Inferior parietal cortex (tissue), 1 donor: ENCODE data around the gene CNMD.
"Not testable (repeated sequence)": the region's sequence is repeated elsewhere in the genome, so short reads cannot be mapped to it uniquely, and the experiment has no call there.

Source experiments
- DNase-seq: peaks from one replicate; pipeline ENCODE4 v3.0.0-alpha.2; 2016; ENCODE audit errors: extremely low spot score

CNMD gene

GRCh38 chr13:52686376-52686775 is 53.2 kb downstream of the CNMD start:
- no peak for DNase-seq

GRCh38 chr13:52685806-52686205 is 53.8 kb downstream of the CNMD start:
- DNase-seq, result not testable (repeated sequence)

- DNase-seq, result no peak
These were observed 61.8 kb downstream of the CNMD start for GRCh38 chr13:52677823-52678222.

- DNase-seq, result no peak
These were observed 66.2 kb downstream of the CNMD start for GRCh38 chr13:52673465-52673864.

DNA sequence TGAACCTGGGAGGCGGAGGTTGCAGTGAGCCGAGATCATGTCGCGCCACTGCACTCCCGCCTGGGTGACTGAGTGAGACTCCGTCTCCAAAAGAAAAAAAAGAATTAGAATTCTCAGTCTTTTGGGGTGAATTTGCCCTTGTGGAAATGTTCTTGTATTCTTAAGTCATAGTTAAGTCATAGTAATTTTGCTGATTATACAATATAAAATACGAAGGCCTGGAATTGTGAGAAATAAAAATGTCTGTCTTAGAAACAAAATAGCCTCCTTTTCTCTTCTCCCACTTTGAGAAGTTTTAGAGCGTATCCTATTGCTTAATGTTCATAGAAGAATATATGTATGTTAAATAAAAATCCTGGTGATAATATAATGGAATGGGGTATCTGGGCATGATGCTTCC is 68.9 kb downstream of the CNMD start:
- DNase-seq, result no peak

GRCh38 chr13:52669677-52670076 is 69.9 kb downstream of the CNMD start:
- DNase-seq, result no peak

- no peak for DNase-seq
These were observed 74.3 kb downstream of the CNMD start for GRCh38 chr13:52665325-52665724.

DNA sequence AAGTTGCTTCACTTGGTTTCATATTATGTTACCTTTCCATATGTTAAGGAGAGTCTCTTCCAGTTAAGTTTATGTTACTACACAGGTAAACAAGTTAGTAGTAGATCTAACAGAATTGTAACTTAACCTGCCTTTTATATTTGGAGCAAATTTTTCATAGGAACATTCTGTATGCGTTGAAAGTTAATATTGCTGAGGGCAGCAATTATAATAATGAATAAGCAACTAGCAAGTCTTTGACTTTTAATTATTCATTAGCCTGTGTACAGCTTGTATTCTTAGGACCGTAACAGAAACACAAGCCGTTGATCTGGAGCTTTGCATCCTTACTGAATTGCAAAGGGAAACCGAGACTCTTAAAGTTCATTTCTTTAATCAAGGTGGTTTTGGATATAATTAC is 75.3 kb downstream of the CNMD start:
- DNase-seq, result no peak

DNA sequence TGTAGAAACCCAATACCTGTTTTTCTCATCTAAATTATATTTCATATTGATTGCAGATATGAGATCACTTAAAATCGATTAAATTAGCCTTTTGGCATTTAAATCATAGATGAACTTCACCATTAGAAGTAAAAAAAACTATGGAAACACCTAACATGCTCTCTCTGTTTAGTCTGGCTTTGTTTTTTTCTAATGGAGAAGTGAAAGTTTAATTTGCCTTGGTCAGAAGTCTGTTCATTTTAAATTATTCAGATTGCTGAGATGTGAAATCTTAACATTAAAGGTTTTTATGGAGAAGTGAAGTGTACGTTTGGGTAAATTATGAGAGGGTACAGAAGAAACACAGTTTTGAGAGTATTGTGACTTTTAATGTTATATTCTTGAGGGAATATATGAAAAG is 80.3 kb downstream of the CNMD start:
- no peak for DNase-seq
